ENCODE measurements around the gene ESAM. TPM values are rescaled to one million over a fixed set of nuclear protein-coding genes. Genes with fewer than 3 reads are reported as not detected.

Gene ESAM
- total RNA-seq, 1 donor from 2014 or later: 164 TPM

DNA sequence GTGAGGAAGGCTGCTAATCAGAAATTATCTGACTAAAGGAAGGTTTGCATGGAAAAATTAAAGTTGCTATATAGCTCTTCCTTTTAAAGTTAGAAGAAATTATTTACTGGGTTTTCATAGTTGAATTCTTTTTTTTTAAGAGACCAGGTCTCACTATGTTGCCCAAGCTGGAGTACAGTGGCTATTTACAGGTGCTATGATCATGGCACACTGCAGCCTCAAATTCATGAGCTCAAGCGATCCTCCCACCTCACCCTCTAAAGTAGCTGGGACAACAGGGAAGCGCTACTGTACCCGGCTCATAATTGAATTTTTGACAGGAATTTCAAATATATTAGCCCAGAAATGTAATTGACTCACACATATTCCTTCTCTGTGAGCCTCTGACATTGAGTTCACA lies 34.2 kb upstream of the ESAM start:
- H3K27me3 ChIP-seq: no peaks in the 10 kb centered on the region
- H3K36me3 ChIP-seq: no peaks in the 10 kb centered on the region
- intact Hi-C loops (cut with DNase I): no loop called here
- no peak overlapping the region for H3K27ac ChIP-seq
- H3K4me3 ChIP-seq: no peak overlapping the region
- H3K9me3 ChIP-seq: no peaks in the 10 kb centered on the region
- no peak for DNase-seq
- no peak for ATAC-seq
- no peak for TF ChIP-seq CTCF (IDR thresholded peaks at IDR 0.05)
- H3K4me1 ChIP-seq: peaks cover 24% of the 10 kb centered on the region

- H3K27me3 ChIP-seq: no peaks in the 10 kb centered on the region
- no peaks in the 10 kb centered on the region for H3K36me3 ChIP-seq
- peak; percentile 70 for TF ChIP-seq CTCF (IDR thresholded peaks at IDR 0.05)
- intact Hi-C loops (cut with DNase I): no loop called here
- no peak overlapping the region for H3K4me3 ChIP-seq
- H3K9me3 ChIP-seq: no peaks in the 10 kb centered on the region
- H3K27ac ChIP-seq: no peak overlapping the region
- DNase-seq: no peak
- peak; percentile 89 for ATAC-seq
- peaks cover 10% of the 10 kb centered on the region for H3K4me1 ChIP-seq
Measured at GRCh38 chr11:124793466-124794278, 31.6 kb upstream of the ESAM start.

DNA sequence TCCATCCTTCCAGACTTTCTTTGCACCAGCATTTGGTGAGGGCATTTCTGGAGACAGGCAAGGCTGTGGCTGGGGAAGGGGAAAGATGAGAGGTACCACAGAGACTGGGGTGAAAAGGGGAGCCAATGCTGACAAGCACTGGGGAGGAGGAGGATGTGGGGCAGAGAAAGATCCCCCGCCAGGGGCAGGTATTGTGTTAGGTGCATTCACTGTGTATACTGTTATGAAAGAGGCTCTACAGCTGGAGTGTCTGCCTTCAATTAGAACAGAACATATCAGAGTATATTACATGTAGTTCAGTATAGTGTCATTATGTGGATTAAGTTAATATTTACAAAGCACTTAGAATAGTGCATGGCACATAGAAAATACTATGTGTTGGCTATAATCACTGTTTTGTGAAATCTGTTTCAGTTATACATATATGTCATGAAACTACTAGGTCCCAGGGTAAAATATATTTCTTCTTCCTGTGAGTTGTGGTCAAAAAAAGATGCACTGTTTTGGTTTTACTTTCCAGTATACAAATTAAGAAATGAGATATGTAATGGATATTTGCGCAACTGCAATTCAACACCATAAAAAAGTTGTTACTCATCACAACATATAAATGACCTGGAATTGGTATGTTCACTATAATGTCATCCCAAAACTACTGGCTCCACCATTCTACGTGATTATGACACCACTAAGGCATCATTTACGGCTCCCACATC lies 29.7 kb upstream of the ESAM start:
- ATAC-seq (peak; percentile 28), DNase-seq (no peak)
- H3K9me3 ChIP-seq: no peaks in the 10 kb centered on the region
- H3K4me3 ChIP-seq: no peak overlapping the region
- intact Hi-C loops (cut with DNase I): no loop called here
- no peaks in the 10 kb centered on the region for H3K27me3 ChIP-seq
- H3K36me3 ChIP-seq: no peaks in the 10 kb centered on the region
- H3K4me1 ChIP-seq: peaks cover 6% of the 10 kb centered on the region
- H3K27ac ChIP-seq: no peak overlapping the region
- TF ChIP-seq CTCF (IDR thresholded peaks at IDR 0.05): no peak

GRCh38 chr11:124788521-124788920 lies 26.4 kb upstream of the ESAM start:
- H3K4me3 ChIP-seq: no peak overlapping the region
- ATAC-seq (no peak), DNase-seq (no peak)
- no peaks in the 10 kb centered on the region for H3K4me1 ChIP-seq
- intact Hi-C loops (cut with DNase I): no loop called here
- no peak for TF ChIP-seq CTCF (IDR thresholded peaks at IDR 0.05)
- no peaks in the 10 kb centered on the region for H3K9me3 ChIP-seq
- no peaks in the 10 kb centered on the region for H3K27me3 ChIP-seq
- H3K27ac ChIP-seq: no peak overlapping the region
- H3K36me3 ChIP-seq: no peaks in the 10 kb centered on the region

DNA sequence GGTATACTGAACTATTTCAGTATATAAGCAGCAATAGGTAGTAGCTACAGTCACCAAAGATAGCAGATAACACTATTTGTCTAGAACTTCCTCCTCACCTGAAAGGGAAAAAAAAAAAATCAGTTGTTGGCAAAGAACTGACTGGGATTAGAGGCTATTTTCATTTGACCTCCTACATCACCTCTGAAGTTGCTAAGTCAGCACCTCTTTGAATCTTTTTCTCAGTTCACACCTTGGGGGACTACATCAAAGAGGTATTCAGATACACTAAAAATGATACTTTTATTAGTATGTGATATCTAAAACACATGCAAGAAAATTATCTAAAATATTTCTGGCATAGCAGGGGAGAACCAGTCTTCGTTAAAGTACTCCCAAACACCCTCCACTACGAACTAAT lies 22.0 kb upstream of the ESAM start:
- intact Hi-C loops (cut with DNase I): no loop called here
- Histone ChIP-seq H3K27me3 (no peaks in the 10 kb centered on the region), H3K4me1 (no peaks in the 10 kb centered on the region), H3K36me3 (no peaks in the 10 kb centered on the region), H3K4me3 (no peak overlapping the region), H3K9me3 (no peaks in the 10 kb centered on the region), H3K27ac (no peak overlapping the region)
- TF ChIP-seq CTCF (IDR thresholded peaks at IDR 0.05): no peak
- no peak for ATAC-seq
- DNase-seq: no peak
